Ovary (tissue), 3 donors: ENCODE measurements around the gene GCA.

Experiments used
- EP300 ChIP-seq: sonication (generic); formaldehyde crosslinking; IDR thresholded peaks from one replicate; pipeline ENCODE4 v1.6.1; 2017; ENCODE audit warnings: antibody characterized with exemption
- POLR2A ChIP-seq: fragments of 450-650 bp; IDR thresholded peaks from one replicate; pipeline ENCODE4 v1.6.1; 2017; ENCODE audit warnings: antibody characterized with exemption, mild to moderate bottlenecking, moderate library complexity
- TF ChIP-seq, protein P1 (sequence below), 3 donors: fragments of 450-650 bp in 2 of 3; fragments of 200-600 bp in 1 of 3; IDR thresholded peaks; one replicate each; pipeline versions ENCODE4 v1.5.1 to v1.8.0; 2016 to 2022; ENCODE audit warnings: antibody characterized with exemption in 3 of 3, mild to moderate bottlenecking in 1 of 3
- donor health status: DM: no; HTN: no; CAD: no.

GRCh38 chr2:162295009-162295408 is 48.9 kb upstream of the GCA start:
- no peak for TF ChIP-seq EP300
- TF ChIP-seq, protein P1, sequence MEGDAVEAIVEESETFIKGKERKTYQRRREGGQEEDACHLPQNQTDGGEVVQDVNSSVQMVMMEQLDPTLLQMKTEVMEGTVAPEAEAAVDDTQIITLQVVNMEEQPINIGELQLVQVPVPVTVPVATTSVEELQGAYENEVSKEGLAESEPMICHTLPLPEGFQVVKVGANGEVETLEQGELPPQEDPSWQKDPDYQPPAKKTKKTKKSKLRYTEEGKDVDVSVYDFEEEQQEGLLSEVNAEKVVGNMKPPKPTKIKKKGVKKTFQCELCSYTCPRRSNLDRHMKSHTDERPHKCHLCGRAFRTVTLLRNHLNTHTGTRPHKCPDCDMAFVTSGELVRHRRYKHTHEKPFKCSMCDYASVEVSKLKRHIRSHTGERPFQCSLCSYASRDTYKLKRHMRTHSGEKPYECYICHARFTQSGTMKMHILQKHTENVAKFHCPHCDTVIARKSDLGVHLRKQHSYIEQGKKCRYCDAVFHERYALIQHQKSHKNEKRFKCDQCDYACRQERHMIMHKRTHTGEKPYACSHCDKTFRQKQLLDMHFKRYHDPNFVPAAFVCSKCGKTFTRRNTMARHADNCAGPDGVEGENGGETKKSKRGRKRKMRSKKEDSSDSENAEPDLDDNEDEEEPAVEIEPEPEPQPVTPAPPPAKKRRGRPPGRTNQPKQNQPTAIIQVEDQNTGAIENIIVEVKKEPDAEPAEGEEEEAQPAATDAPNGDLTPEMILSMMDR (IDR thresholded peaks at IDR 0.05): no peak
- TF ChIP-seq POLR2A: no peak
